ENCODE measurements around the gene FBXO40.
"Not testable (repeated sequence)": the region's sequence is repeated elsewhere in the genome, so short reads cannot be mapped to it uniquely, and the experiment has no call there.

Gene FBXO40

GRCh38 chr3:121594850-121595249, 1.7 kb downstream of the FBXO40 start:
- intact Hi-C loops (cut with micrococcal nuclease), result no loop called here
- no peak overlapping the region for H3K4me3 Mint-ChIP-seq
- H3K27me3 Mint-ChIP-seq, result no peaks in the 10 kb centered on the region
- no peaks in the 10 kb centered on the region for H3K9me3 Mint-ChIP-seq
- H3K27ac Mint-ChIP-seq, result no peak overlapping the region
- no peaks in the 10 kb centered on the region for H3K36me3 Mint-ChIP-seq (ENCODE audit: low read depth)
- no peaks in the 10 kb centered on the region for H3K4me1 Mint-ChIP-seq (ENCODE audit: low read depth)

GRCh38 chr3:121595765-121596406, 2.7 kb downstream of the FBXO40 start:
- intact Hi-C loops (cut with micrococcal nuclease), result no loop called here
- H3K9me3 Mint-ChIP-seq, result no peaks in the 10 kb centered on the region
- H3K4me3 Mint-ChIP-seq, result no peak overlapping the region
- no peaks in the 10 kb centered on the region for H3K4me1 Mint-ChIP-seq (ENCODE audit: low read depth)
- no peaks in the 10 kb centered on the region for H3K36me3 Mint-ChIP-seq (ENCODE audit: low read depth)
- H3K27ac Mint-ChIP-seq, result no peak overlapping the region
- H3K27me3 Mint-ChIP-seq, result no peaks in the 10 kb centered on the region

- intact Hi-C loops (cut with micrococcal nuclease), result no loop called here
- no peak overlapping the region for H3K4me3 Mint-ChIP-seq
- H3K27ac Mint-ChIP-seq, result no peak overlapping the region
- no peaks in the 10 kb centered on the region for H3K36me3 Mint-ChIP-seq (ENCODE audit: low read depth)
- no peaks in the 10 kb centered on the region for H3K4me1 Mint-ChIP-seq (ENCODE audit: low read depth)
- no peaks in the 10 kb centered on the region for H3K9me3 Mint-ChIP-seq
- no peaks in the 10 kb centered on the region for H3K27me3 Mint-ChIP-seq
These were observed 5.4 kb downstream of the FBXO40 start for GRCh38 chr3:121598564-121598963.

- H3K4me1 Mint-ChIP-seq (ENCODE audit: low read depth); H3K36me3 Mint-ChIP-seq (ENCODE audit: low read depth); intact Hi-C loops (cut with micrococcal nuclease); H3K27ac Mint-ChIP-seq; H3K9me3 Mint-ChIP-seq; H3K27me3 Mint-ChIP-seq; H3K4me3 Mint-ChIP-seq: not testable (repeated sequence)
These were observed 6.7 kb downstream of the FBXO40 start for GRCh38 chr3:121599900-121600299.

GRCh38 chr3:121601212-121601812, 8.1 kb downstream of the FBXO40 start:
- Mint-ChIP-seq H3K36me3 (ENCODE audit: low read depth) (no peaks in the 10 kb centered on the region), H3K27me3 (no peaks in the 10 kb centered on the region), H3K4me1 (ENCODE audit: low read depth) (no peaks in the 10 kb centered on the region), H3K9me3 (no peaks in the 10 kb centered on the region), H3K27ac (no peak overlapping the region), H3K4me3 (no peak overlapping the region)
- intact Hi-C loops (cut with micrococcal nuclease), result no loop called here

GRCh38 chr3:121604759-121605158, 11.6 kb downstream of the FBXO40 start:
- Mint-ChIP-seq H3K9me3 (no peaks in the 10 kb centered on the region), H3K4me1 (ENCODE audit: low read depth) (no peaks in the 10 kb centered on the region), H3K27me3 (no peaks in the 10 kb centered on the region), H3K27ac (no peak overlapping the region), H3K4me3 (no peak overlapping the region), H3K36me3 (ENCODE audit: low read depth) (no peaks in the 10 kb centered on the region)
- intact Hi-C loops (cut with micrococcal nuclease), result no loop called here

- Mint-ChIP-seq H3K4me3 (no peak overlapping the region), H3K27ac (no peak overlapping the region), H3K36me3 (ENCODE audit: low read depth) (no peaks in the 10 kb centered on the region), H3K9me3 (no peaks in the 10 kb centered on the region), H3K27me3 (no peaks in the 10 kb centered on the region), H3K4me1 (ENCODE audit: low read depth) (no peaks in the 10 kb centered on the region)
- intact Hi-C loops (cut with micrococcal nuclease), result no loop called here
These were observed 12.9 kb downstream of the FBXO40 start for GRCh38 chr3:121606106-121606505.

- Mint-ChIP-seq H3K36me3 (ENCODE audit: low read depth) (no peaks in the 10 kb centered on the region), H3K4me3 (no peak overlapping the region), H3K27me3 (peaks cover 1% of the 10 kb centered on the region), H3K27ac (no peak overlapping the region), H3K4me1 (ENCODE audit: low read depth) (peaks cover 6% of the 10 kb centered on the region), H3K9me3 (peaks cover 9% of the 10 kb centered on the region)
- intact Hi-C loops (cut with micrococcal nuclease), result no loop called here
These were observed 26.5 kb downstream of the FBXO40 start for GRCh38 chr3:121619691-121620090.

- H3K4me1 Mint-ChIP-seq (ENCODE audit: low read depth), result peaks cover 6% of the 10 kb centered on the region
- no peak overlapping the region for H3K4me3 Mint-ChIP-seq
- peaks cover 9% of the 10 kb centered on the region for H3K9me3 Mint-ChIP-seq
- H3K27ac Mint-ChIP-seq, result no peak overlapping the region
- peaks cover 1% of the 10 kb centered on the region for H3K27me3 Mint-ChIP-seq
- intact Hi-C loops (cut with micrococcal nuclease), result no loop called here
- H3K36me3 Mint-ChIP-seq (ENCODE audit: low read depth), result no peaks in the 10 kb centered on the region
These were observed 28.3 kb downstream of the FBXO40 start for GRCh38 chr3:121621491-121621890.

GRCh38 chr3:121624147-121624899, 31.1 kb downstream of the FBXO40 start:
- Mint-ChIP-seq H3K36me3 (ENCODE audit: low read depth) (peaks cover 9% of the 10 kb centered on the region), H3K9me3 (peaks cover 9% of the 10 kb centered on the region), H3K27me3 (peaks cover 1% of the 10 kb centered on the region), H3K4me1 (ENCODE audit: low read depth) (peaks cover 6% of the 10 kb centered on the region), H3K27ac (no peak overlapping the region), H3K4me3 (no peak overlapping the region)
- intact Hi-C loops (cut with micrococcal nuclease), result no loop called here

- Mint-ChIP-seq H3K4me3 (no peak overlapping the region), H3K36me3 (ENCODE audit: low read depth) (peaks cover 31% of the 10 kb centered on the region), H3K27me3 (peaks cover 1% of the 10 kb centered on the region), H3K27ac (no peak overlapping the region), H3K4me1 (ENCODE audit: low read depth) (peaks cover 5% of the 10 kb centered on the region), H3K9me3 (peaks cover 7% of the 10 kb centered on the region)
- intact Hi-C loops (cut with micrococcal nuclease), result no loop called here
These were observed 33.3 kb downstream of the FBXO40 start for GRCh38 chr3:121626495-121626894.

- H3K36me3 Mint-ChIP-seq (ENCODE audit: low read depth), result peaks cover 38% of the 10 kb centered on the region
- peaks cover 1% of the 10 kb centered on the region for H3K27me3 Mint-ChIP-seq
- no peaks in the 10 kb centered on the region for H3K4me1 Mint-ChIP-seq (ENCODE audit: low read depth)
- no peak overlapping the region for H3K27ac Mint-ChIP-seq
- no peak overlapping the region for H3K4me3 Mint-ChIP-seq
- intact Hi-C loops (cut with micrococcal nuclease), result no loop called here
- no peaks in the 10 kb centered on the region for H3K9me3 Mint-ChIP-seq
These were observed 34.0 kb downstream of the FBXO40 start for GRCh38 chr3:121627211-121627610.

- Mint-ChIP-seq H3K4me1 (ENCODE audit: low read depth) (no peaks in the 10 kb centered on the region), H3K36me3 (ENCODE audit: low read depth) (peaks cover 42% of the 10 kb centered on the region), H3K9me3 (no peaks in the 10 kb centered on the region), H3K4me3 (no peak overlapping the region), H3K27me3 (peaks cover under 1% of the 10 kb centered on the region), H3K27ac (no peak overlapping the region)
- intact Hi-C loops (cut with micrococcal nuclease), result no loop called here
These were observed 34.4 kb downstream of the FBXO40 start for GRCh38 chr3:121627622-121628021.

GRCh38 chr3:121629601-121630000, 36.4 kb downstream of the FBXO40 start:
- H3K9me3 Mint-ChIP-seq, result no peaks in the 10 kb centered on the region
- no peaks in the 10 kb centered on the region for H3K4me1 Mint-ChIP-seq (ENCODE audit: low read depth)
- no peak overlapping the region for H3K27ac Mint-ChIP-seq
- intact Hi-C loops (cut with micrococcal nuclease), result no loop called here
- H3K4me3 Mint-ChIP-seq, result no peak overlapping the region
- H3K36me3 Mint-ChIP-seq (ENCODE audit: low read depth), result peaks cover 62% of the 10 kb centered on the region
- H3K27me3 Mint-ChIP-seq, result no peaks in the 10 kb centered on the region

Measured in dendritic cell treated with granulocyte-macrophage colony-stimulating factor and Interleukin-4, amounts not matched to agents 40 ng/mL and 50 ng/mL, for 4 days (primary cell).